ENCODE measurements around the gene HLCS.
"Not testable (repeated sequence)": the region's sequence is repeated elsewhere in the genome, so short reads cannot be mapped to it uniquely, and the experiment has no call there.

The HLCS gene

GRCh38 chr21:36990508-36991205 is 24.2 kb upstream of the HLCS start:
- CTCF ChIA-PET, result interaction anchor here (0.6 to 6.0 kb wide), 24 partner anchors 9 to 571 kb away, joined by 3 to 49 read pairs (median 4); partner anchors contain the start of gene RIPPLY3
- peak overlapping the region; percentile 64 for H3K4me3 ChIP-seq (ENCODE audit: low read depth, low read length)
- no peak for DNase-seq (ENCODE audit: low read depth, low spot score)
- POLR2A ChIA-PET, result no interaction called here
- TF ChIP-seq CTCF (IDR thresholded peaks at IDR 0.05; ENCODE audit: insufficient read depth, low read length, missing control alignments), result no peak

- POLR2A ChIA-PET, result interaction anchor here (0.6 to 0.8 kb wide), 4 partner anchors 10 to 36 kb away, joined by 3 to 4 read pairs (median 4); no protein-coding TSS in a partner anchor
- no peak for DNase-seq (ENCODE audit: low read depth, low spot score)
Measured at GRCh38 chr21:36989699-36990507, 23.4 kb upstream of the HLCS start.

DNA sequence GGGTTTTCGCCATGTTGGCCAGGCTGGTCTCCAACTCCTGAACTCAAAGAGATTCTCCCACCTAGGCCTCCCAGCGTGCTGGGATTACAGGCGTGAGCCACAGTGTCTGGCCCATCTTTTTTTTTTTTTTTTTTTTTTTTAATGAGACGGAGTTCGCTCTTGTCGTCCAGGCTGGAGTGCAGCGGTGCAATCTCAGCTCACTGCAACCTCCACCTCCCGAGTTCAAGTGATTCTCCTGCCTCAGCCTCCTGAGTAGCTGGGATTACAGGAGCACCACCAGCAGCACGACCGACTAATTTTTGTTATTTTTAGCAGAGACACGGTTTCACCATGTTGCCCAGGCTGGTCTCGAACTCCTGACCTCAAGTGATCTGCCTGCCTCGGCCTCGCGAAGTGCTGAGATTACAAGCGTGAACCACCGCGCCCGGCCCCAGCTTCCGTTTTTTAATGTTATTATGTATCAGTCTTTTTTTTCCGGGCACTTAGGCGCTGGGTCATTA is 22.8 kb upstream of the HLCS start:
- POLR2A ChIA-PET, result interaction anchor here (0.6 to 0.8 kb wide), 4 partner anchors 9 to 37 kb away, joined by 3 to 4 read pairs (median 4); no protein-coding TSS in a partner anchor
- DNase-seq (ENCODE audit: low read depth, low spot score), result not testable (repeated sequence)
- peak overlapping the region; percentile 64 for H3K4me3 ChIP-seq (ENCODE audit: low read depth, low read length)
- CTCF ChIA-PET, result interaction anchor here (0.7 to 6.0 kb wide), 22 partner anchors 7 to 487 kb away, joined by 3 to 49 read pairs (median 6); partner anchors contain the start of gene RIPPLY3

More at GRCh38 chr21:36989699-36990507, 23.4 kb upstream of the HLCS start:
- peak overlapping the region; percentile 64 for H3K4me3 ChIP-seq (ENCODE audit: low read depth, low read length)
- CTCF ChIA-PET, result interaction anchor here (0.7 to 6.0 kb wide), 31 partner anchors 8 to 570 kb away, joined by 3 to 49 read pairs (median 4); partner anchors contain the start of gene RIPPLY3
- peak; percentile 82 for TF ChIP-seq CTCF (IDR thresholded peaks at IDR 0.05; ENCODE audit: insufficient read depth, low read length, missing control alignments)

DNA sequence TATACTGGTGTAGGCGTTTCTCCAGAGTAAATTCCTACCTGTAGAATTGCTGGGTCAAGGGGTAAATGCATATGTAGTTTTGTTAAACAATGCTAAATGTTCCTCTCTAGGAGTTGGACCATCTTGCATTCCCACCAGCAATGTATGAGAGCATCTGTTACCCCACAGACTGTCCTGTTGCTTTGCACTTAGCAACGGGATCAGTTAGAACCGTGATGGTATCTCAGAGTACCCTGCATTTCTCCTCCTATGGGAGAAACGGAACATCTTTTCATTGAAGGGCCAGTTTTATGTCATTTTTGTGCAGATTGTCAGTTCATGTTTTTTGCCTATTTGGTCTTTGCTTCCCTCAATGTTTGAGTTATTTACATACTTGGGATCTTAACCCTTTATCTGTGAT is 22.1 kb upstream of the HLCS start:
- H3K4me3 ChIP-seq (ENCODE audit: low read depth, low read length), result no peak overlapping the region
- DNase-seq (ENCODE audit: low read depth, low spot score), result no peak
- no peak for TF ChIP-seq CTCF (IDR thresholded peaks at IDR 0.05; ENCODE audit: insufficient read depth, low read length, missing control alignments)
- ChIA-PET CTCF (interaction anchor here (1.1 to 3.4 kb wide), 4 partner anchors 9 to 484 kb away, joined by 4 to 35 read pairs (median 17); no protein-coding TSS in a partner anchor), POLR2A (no interaction called here)

DNA sequence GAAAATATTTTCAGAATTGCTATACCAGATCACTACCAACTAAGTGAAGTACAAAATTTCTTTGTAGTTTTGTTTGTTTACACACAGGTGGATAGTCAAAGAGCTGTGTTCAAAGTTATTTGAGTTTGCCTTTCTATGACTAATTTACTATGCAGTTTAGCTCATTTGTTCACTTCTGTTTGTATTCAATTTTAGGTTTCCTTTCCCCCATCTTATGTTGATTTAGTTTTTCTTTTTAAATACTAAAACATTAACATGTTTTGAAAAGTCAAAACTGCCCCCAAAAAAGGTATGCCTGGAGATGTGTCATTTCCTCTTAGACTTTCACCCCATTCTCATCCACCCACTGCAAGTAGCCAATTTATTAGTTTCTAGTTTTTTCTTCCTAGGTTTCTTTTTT is 21.4 kb upstream of the HLCS start:
- CTCF ChIA-PET, result interaction anchor here (0.9 to 3.2 kb wide), 6 partner anchors 9 to 568 kb away, joined by 3 to 26 read pairs (median 5); no protein-coding TSS in a partner anchor
- no peak for TF ChIP-seq CTCF (IDR thresholded peaks at IDR 0.05; ENCODE audit: insufficient read depth, low read length, missing control alignments)
- H3K4me3 ChIP-seq (ENCODE audit: low read depth, low read length), result no peak overlapping the region
- DNase-seq (ENCODE audit: low read depth, low spot score), result no peak
- POLR2A ChIA-PET, result no interaction called here

DNA sequence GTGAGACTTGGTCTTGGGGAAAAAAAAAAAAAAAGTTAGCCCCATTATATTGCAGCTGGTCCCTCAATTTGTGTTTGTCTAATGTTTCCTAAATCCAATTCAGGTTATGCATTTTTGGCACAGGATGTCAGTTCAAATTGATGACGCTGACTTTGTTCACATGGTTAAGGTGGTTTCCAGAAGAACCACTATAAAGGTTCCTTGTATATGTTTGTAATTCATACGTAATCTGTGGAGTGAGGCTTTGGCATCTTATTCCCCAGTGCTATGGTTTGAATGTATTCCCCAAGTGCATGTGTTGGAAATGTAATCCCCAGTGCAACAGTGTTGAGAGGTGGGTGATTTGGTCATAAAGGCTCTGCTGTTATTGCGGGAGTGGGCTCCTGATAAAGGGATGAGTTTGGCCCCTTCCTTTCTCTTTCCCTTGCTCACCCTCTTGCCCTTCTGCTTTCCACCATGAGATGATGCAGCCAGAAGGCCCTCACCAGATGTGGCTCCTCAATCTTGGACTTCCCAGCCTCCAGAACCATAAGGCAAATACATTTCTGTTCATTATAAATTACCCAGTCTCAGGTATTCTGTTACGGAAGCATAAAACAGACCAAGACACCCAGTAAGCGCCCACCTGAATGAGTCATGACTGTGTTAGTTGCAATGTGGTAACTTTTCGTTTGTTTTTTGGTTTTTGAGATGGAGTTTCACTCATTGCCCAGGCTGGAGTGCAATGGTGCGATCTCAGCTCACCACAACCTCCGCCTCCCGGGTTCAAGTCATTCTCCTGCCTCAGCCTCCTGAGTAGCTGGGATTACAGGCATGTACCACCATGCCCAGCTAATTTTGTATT is 19.5 kb upstream of the HLCS start:
- H3K4me3 ChIP-seq (ENCODE audit: low read depth, low read length), result no peak overlapping the region
- TF ChIP-seq CTCF (IDR thresholded peaks at IDR 0.05; ENCODE audit: insufficient read depth, low read length, missing control alignments), result no peak
- DNase-seq (ENCODE audit: low read depth, low spot score), result no peak
- POLR2A ChIA-PET, result no interaction called here
- CTCF ChIA-PET, result interaction anchor here (2.1 to 3.2 kb wide), 2 partner anchors 10 to 24 kb away, joined by 9 to 26 read pairs; no protein-coding TSS in a partner anchor

All from AG04449 (cell line).